Right atrium auricular region (tissue), 2 donors: Measurements from ENCODE around the gene PHKA2. TPM values are rescaled to one million over a fixed set of nuclear protein-coding genes. Genes with fewer than 3 reads are reported as not detected.

Experiments used
- DNase-seq: peaks from one replicate; pipeline ENCODE4 v3.0.0-alpha.2; 2019; ENCODE audit warnings: low spot score
- H3K27ac ChIP-seq, 2 donors: fragments of 200-600 bp; sonication (generic); 1 replicate in 1 of 2; 2 replicates in 1 of 2; pipeline ENCODE4 v1.5.1; 2016 to 2019
- H3K27me3 ChIP-seq, 2 donors: fragments of 200-600 bp; sonication (generic); one replicate each; pipeline versions ENCODE4 v1.5.1 to v1.6.0; 2017 to 2019
- H3K36me3 ChIP-seq: fragments of 200-600 bp; sonication (generic); one replicate; pipeline ENCODE4 v1.5.1; 2016
- H3K4me1 ChIP-seq, 2 donors: fragments of 200-600 bp; sonication (generic); one replicate each; pipeline versions ENCODE4 v1.5.1 to v1.6.0; 2017 to 2019
- H3K4me3 ChIP-seq, 2 donors: fragments of 200-600 bp; sonication (generic); 1 replicate in 1 of 2; 2 replicates in 1 of 2; pipeline ENCODE4 v1.5.1; 2017 to 2019; ENCODE audit warnings: mild to moderate bottlenecking in 1 of 2, moderate library complexity in 1 of 2
- H3K9me3 ChIP-seq, 2 donors: fragments of 200-600 bp; sonication (generic); one replicate each; pipeline ENCODE4 v1.5.1; 2019
- CTCF ChIP-seq, 2 donors: fragments of 200-600 bp; sonication (generic); IDR thresholded peaks; one replicate each; pipeline ENCODE4 v1.5.1; 2019; ENCODE audit warnings: antibody characterized with exemption in 2 of 2
- total RNA-seq, 2 donors: library from RNA; depleted of rRNA; stranded (reverse); fragments of >200 nt; gene quantifications; one replicate each; pipeline ENCODE4 v1.1.0, GENCODE V29; 2016

Gene PHKA2
- total RNA-seq, 2 donors from 2014 or later, result 13.5 to 28.7 TPM

DNA sequence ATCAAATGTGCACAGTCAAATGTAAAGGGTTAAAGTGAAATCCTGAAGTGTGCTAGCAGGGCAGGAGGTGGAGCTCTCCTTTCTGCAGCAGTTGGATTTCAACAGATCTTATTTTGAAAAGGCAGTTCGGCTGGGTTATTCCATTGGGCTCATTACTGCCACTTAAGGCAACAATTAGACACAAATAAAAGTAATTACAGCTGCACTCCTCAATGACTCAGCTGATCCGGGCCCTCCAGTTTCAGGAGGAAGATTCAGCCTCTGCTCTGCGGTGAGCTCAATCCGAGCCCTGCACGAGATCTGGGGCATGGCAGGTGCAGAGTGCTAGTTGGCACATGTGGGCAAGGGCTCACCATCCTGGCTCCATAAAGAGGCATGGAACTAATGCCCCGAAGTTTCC, 85.4 kb downstream of the PHKA2 start:
- Histone ChIP-seq H3K4me1 (peaks cover 0 to 11% of the 10 kb centered on the region in 2 donors), H3K36me3 (peaks cover 9% of the 10 kb centered on the region), H3K9me3 (no peaks in the 10 kb centered on the region), H3K27me3 (no peaks in the 10 kb centered on the region), H3K27ac (no peak overlapping the region), H3K4me3 (no peak overlapping the region)
- no peak for TF ChIP-seq CTCF (IDR thresholded peaks at IDR 0.05)
- no peak for DNase-seq

DNA sequence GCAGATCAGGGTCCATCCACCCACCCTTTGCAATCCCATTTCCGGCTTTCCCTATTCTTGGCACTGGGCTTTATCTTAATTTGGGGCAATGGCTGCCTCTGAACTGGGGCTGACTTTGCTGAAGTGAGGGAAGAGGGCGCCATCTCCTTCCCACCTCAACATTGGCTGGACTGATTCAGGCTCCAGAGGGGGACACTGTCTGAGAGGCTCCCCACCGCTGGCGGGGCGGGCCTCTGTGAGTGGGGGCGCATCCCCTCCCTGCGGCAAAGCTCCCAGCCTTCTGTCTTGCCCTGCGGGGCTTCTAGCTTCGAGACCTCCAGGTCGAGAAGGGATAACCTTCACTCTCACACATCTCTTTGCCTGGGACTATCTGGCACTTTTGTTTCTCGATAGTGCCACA, 85.8 kb downstream of the PHKA2 start:
- TF ChIP-seq CTCF (IDR thresholded peaks at IDR 0.05), result no peak
- Histone ChIP-seq H3K9me3 (no peaks in the 10 kb centered on the region), H3K4me1 (peaks cover 0 to 11% of the 10 kb centered on the region in 2 donors), H3K4me3 (no peak overlapping the region), H3K36me3 (peaks cover 9% of the 10 kb centered on the region), H3K27me3 (no peaks in the 10 kb centered on the region), H3K27ac (no peak overlapping the region)
- no peak for DNase-seq

- no peak overlapping the region for H3K4me3 ChIP-seq
- H3K4me1 ChIP-seq, result peaks cover 0 to 11% of the 10 kb centered on the region in 2 donors
- H3K27ac ChIP-seq, result no peak overlapping the region
- no peaks in the 10 kb centered on the region for H3K9me3 ChIP-seq
- no peaks in the 10 kb centered on the region for H3K27me3 ChIP-seq
- DNase-seq, result no peak
- peaks cover 6% of the 10 kb centered on the region for H3K36me3 ChIP-seq
- TF ChIP-seq CTCF (IDR thresholded peaks at IDR 0.05), result no peak
Measured at GRCh38 chrX:18897611-18898010, 86.3 kb downstream of the PHKA2 start.

GRCh38 chrX:18896680-18897544, 87.0 kb downstream of the PHKA2 start:
- TF ChIP-seq CTCF (IDR thresholded peaks at IDR 0.05), result no peak
- Histone ChIP-seq H3K36me3 (no peaks in the 10 kb centered on the region), H3K9me3 (no peaks in the 10 kb centered on the region), H3K4me3 (no peak overlapping the region), H3K4me1 (peaks cover 0 to 11% of the 10 kb centered on the region in 2 donors), H3K27me3 (no peaks in the 10 kb centered on the region), H3K27ac (peak overlapping the region; percentile 46 to 84)
- DNase-seq, result no peak

DNA sequence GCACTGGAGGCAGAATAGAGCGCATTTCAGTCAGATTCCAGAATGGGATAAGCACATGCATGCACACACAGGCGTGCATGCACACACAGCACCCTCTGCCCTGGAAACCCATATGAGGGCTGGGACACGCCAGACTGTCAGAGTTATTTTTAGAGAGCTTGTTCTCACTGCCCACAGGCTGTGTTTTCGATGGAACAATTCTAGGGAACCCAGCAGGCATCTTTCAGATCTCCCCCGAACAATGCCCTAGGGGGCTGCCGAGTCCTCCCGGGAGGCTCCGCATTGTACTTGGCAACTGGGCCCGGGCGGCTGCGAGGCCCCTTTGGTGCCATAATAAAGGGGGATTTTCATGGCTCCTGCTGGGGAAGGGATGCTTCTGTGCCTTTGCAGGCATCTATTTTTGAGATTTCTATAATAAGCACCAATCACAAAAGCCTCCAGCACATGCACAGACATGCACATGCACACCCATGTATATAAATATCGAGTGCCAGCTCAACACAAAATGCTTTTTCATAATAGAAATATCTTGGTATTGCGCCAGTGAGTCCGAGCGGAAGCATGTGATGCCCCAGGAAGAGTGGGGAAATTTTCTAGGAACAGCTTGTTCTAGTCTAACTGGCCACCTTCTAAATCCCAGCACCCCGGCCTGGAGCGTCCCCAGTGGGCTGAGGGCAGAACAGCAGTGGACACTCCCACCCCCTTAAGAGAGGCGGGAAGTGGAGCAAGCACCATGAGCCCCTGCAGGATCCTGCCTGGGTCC, 88.5 kb downstream of the PHKA2 start:
- H3K9me3 ChIP-seq, result no peaks in the 10 kb centered on the region
- no peak overlapping the region for H3K4me3 ChIP-seq
- H3K4me1 ChIP-seq, result peaks cover 0 to 11% of the 10 kb centered on the region in 2 donors
- peak; percentile 41 to 73 for TF ChIP-seq CTCF (IDR thresholded peaks at IDR 0.05)
- no peaks in the 10 kb centered on the region for H3K27me3 ChIP-seq
- H3K27ac ChIP-seq, result peak overlapping the region; percentile 70 to 84
- H3K36me3 ChIP-seq, result no peaks in the 10 kb centered on the region
- no peak for DNase-seq
